Measurements from ENCODE around the gene LRG1. TPM values are rescaled to one million over a fixed set of nuclear protein-coding genes. Genes with fewer than 3 reads are reported as not detected.

Gene LRG1
- total and polyA plus RNA-seq, 9 of the 15 experiments (the other 6 are each of a cell fraction or from before 2014, with no cell fraction given): 1.5 to 11.9 (median 8.7) TPM

- TF ChIP-seq ZNF444 (CRISPR knock-in tag; IDR thresholded peaks at IDR 0.05) (no peak), ZNF77 (CRISPR knock-in tag; IDR thresholded peaks at IDR 0.05) (no peak), ZNF780A (CRISPR knock-in tag; IDR thresholded peaks at IDR 0.05) (no peak), STAG1 (CRISPR knock-in tag; IDR thresholded peaks at IDR 0.05; ENCODE audit: borderline replicate concordance) (peak; percentile 8; the same call in 1 of the 2 replicates), ZBTB7A (IDR thresholded peaks at IDR 0.05; ENCODE audit: borderline replicate concordance, control insufficient read depth, low read depth, low read length) (peak; percentile 53; the same call in 1 of the 2 replicates), JUN (IDR thresholded peaks at IDR 0.05; ENCODE audit: borderline replicate concordance, low read depth, low read length) (no peak), JUN (CRISPR knock-in tag; IDR thresholded peaks at IDR 0.05; ENCODE audit: borderline replicate concordance) (0 out of 2 replicates have a peak, but pooled peaks have one; percentile 69), BRF2 (IDR thresholded peaks at IDR 0.05; ENCODE audit: borderline replicate concordance, insufficient read depth, insufficient read length) (no peak), ZNF274 (IDR thresholded peaks at IDR 0.05; ENCODE audit: borderline replicate concordance, low read depth, low read length) (no peak), ZNF41 (CRISPR knock-in tag; conservative IDR thresholded peaks at IDR 0.05) (no peak), RB1 (IDR thresholded peaks at IDR 0.05; ENCODE audit: low read depth) (peak; percentile 50; the same call in 1 of the 2 replicates), ZNF764 (CRISPR knock-in tag; IDR thresholded peaks at IDR 0.05; ENCODE audit: low read depth) (no peak), JUND (IDR thresholded peaks at IDR 0.05; ENCODE audit: borderline replicate concordance, low read depth, low read length) (peak; percentile 72), JUND (tag; IDR thresholded peaks at IDR 0.05; ENCODE audit: borderline replicate concordance, low read depth, low read length) (no peak; the same call in 2 of the 3 replicates), ZNF282 (CRISPR knock-in tag; IDR thresholded peaks at IDR 0.05) (no peak)
These were observed 27.8 kb upstream of the LRG1 start (continued) for GRCh38 chr19:4567584-4568071.
